Stimulated activated CD4-positive, alpha-beta T cell treated with anti-CD3 and anti-CD28 coated beads, Interleukin-12 subunit alpha, Interleukin-12 subunit beta, amount 100 ng/mL, for 24 hours (primary cell): Measurements from ENCODE around the gene TDP1.
A peak's percentile ranks its signal among the peaks of the same experiment; 100 is the strongest.

Experiments
- DNase-seq, 2 experiments: peaks; one replicate each; pipeline ENCODE4 v3.0.0-alpha.2; 2020; ENCODE audit warnings: low read depth in 2 of 2

The TDP1 gene

GRCh38 chr14:89941830-89942377, 13.8 kb upstream of the TDP1 start:
- no peak for DNase-seq

GRCh38 chr14:89947344-89947743, 8.4 kb upstream of the TDP1 start:
- DNase-seq = no peak

GRCh38 chr14:89952576-89952975, 3.2 kb upstream of the TDP1 start:
- DNase-seq = no peak

GRCh38 chr14:89953602-89954001, 2.1 kb upstream of the TDP1 start:
- no peak for DNase-seq

GRCh38 chr14:89954070-89955021, 1.4 kb upstream of the TDP1 start, which contains the start of gene EFCAB11:
Gene EFCAB11, minus strand, starts transcription at chr14:89954730. Its CDS starts 70 bp downstream, at chr14:89954660.
- DNase-seq = peak; percentile 86 to 91

- no peak for DNase-seq
Measured at GRCh38 chr14:89955022-89955744, 544 bp upstream of the TDP1 start.

- no peak for DNase-seq
Measured at GRCh38 chr14:89956661-89957009, 908 bp downstream of the TDP1 start.

GRCh38 chr14:89957376-89957775, 1.6 kb downstream of the TDP1 start:
- no peak for DNase-seq

GRCh38 chr14:89957791-89958190, 2.1 kb downstream of the TDP1 start:
- DNase-seq = no peak

- no peak for DNase-seq
Measured at GRCh38 chr14:89958966-89959365, 3.2 kb downstream of the TDP1 start.

- DNase-seq = no peak
Measured at GRCh38 chr14:89959853-89960445, 4.2 kb downstream of the TDP1 start.

- DNase-seq = no peak
Measured at GRCh38 chr14:89960914-89961313, 5.2 kb downstream of the TDP1 start.

- no peak for DNase-seq
Measured at GRCh38 chr14:89963288-89963978, 7.7 kb downstream of the TDP1 start.

- no peak for DNase-seq
Measured at GRCh38 chr14:89965839-89966238, 10.1 kb downstream of the TDP1 start.

- DNase-seq = peak in 1 of 2 experiments; percentile 43
Measured at GRCh38 chr14:89973234-89973823, 17.6 kb downstream of the TDP1 start.

- DNase-seq = no peak
Measured at GRCh38 chr14:89977668-89978067, 21.9 kb downstream of the TDP1 start.

- no peak for DNase-seq
Measured at GRCh38 chr14:89978656-89979055, 22.9 kb downstream of the TDP1 start.

- DNase-seq = no peak
Measured at GRCh38 chr14:89983375-89983774, 27.6 kb downstream of the TDP1 start.

GRCh38 chr14:89986462-89987160, 30.9 kb downstream of the TDP1 start:
- no peak for DNase-seq

- DNase-seq = no peak
Measured at GRCh38 chr14:89987161-89987475, 31.4 kb downstream of the TDP1 start.

GRCh38 chr14:89988787-89989186, 33.1 kb downstream of the TDP1 start:
- DNase-seq = no peak
